GM12865 (cell line): ENCODE results near the gene MTUS2.

Experiments
- DNase-seq: peaks from one replicate; pipeline ENCODE4 v3.0.0; 2010; ENCODE audit warnings: low read depth
- H3K4me3 ChIP-seq: 2 replicates; pipeline ENCODE4 v1.5.1; 2011; ENCODE audit warnings: mild to moderate bottlenecking, low read depth, low read length, control low read depth
- TF ChIP-seq, protein P1 (sequence below): IDR thresholded peaks from 2 replicates; pipeline ENCODE4 v1.5.1; 2011; ENCODE audit warnings: low read length, control low read depth, low read depth, inconsistent platforms; ENCODE audit not compliant: insufficient read depth; ENCODE audit errors: missing control alignments

MTUS2 gene

DNA sequence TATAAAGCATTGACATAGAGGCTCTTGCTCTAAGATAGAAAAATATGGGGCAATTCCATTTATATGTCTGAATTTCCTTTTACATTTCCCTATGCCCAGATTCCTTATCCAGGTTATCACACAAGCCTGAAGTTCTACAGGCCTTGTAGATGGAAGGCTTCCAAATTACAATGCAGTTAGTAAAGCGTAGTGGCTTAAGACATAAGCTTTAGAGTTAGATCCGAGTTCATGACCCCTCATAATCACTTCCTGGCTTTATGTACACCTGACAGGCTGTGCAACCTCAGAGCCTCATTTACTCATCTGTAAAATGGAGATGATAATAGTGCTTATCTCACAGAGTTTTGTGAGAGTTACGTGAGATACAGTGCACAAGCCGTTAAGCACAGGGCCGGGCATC is 601.9 kb downstream of the MTUS2 start:
- DNase-seq: no peak
- TF ChIP-seq, protein P1, sequence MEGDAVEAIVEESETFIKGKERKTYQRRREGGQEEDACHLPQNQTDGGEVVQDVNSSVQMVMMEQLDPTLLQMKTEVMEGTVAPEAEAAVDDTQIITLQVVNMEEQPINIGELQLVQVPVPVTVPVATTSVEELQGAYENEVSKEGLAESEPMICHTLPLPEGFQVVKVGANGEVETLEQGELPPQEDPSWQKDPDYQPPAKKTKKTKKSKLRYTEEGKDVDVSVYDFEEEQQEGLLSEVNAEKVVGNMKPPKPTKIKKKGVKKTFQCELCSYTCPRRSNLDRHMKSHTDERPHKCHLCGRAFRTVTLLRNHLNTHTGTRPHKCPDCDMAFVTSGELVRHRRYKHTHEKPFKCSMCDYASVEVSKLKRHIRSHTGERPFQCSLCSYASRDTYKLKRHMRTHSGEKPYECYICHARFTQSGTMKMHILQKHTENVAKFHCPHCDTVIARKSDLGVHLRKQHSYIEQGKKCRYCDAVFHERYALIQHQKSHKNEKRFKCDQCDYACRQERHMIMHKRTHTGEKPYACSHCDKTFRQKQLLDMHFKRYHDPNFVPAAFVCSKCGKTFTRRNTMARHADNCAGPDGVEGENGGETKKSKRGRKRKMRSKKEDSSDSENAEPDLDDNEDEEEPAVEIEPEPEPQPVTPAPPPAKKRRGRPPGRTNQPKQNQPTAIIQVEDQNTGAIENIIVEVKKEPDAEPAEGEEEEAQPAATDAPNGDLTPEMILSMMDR: no peak

GRCh38 chr13:29423050-29423449 is 602.9 kb downstream of the MTUS2 start:
- TF ChIP-seq, protein P1: no peak
- no peak overlapping the region for H3K4me3 ChIP-seq
- no peak for DNase-seq

More for the DNA sequence above, 601.9 kb downstream of the MTUS2 start:
- H3K4me3 ChIP-seq: no peak overlapping the region

GRCh38 chr13:29427937-29428309 is 607.8 kb downstream of the MTUS2 start:
- TF ChIP-seq, protein P1: no peak
- DNase-seq: no peak
- no peak overlapping the region for H3K4me3 ChIP-seq

GRCh38 chr13:29428310-29429181 is 608.4 kb downstream of the MTUS2 start:
- DNase-seq: no peak
- TF ChIP-seq, protein P1: no peak
- no peak overlapping the region for H3K4me3 ChIP-seq

- H3K4me3 ChIP-seq: no peak overlapping the region
- TF ChIP-seq, protein P1: no peak
- DNase-seq: no peak
Measured at GRCh38 chr13:29429286-29429900, 609.3 kb downstream of the MTUS2 start.

- no peak overlapping the region for H3K4me3 ChIP-seq
- DNase-seq: peak; percentile 33
Measured at GRCh38 chr13:29434217-29434945, 614.2 kb downstream of the MTUS2 start.

More at GRCh38 chr13:29434217-29434945, 614.2 kb downstream of the MTUS2 start:
- TF ChIP-seq, protein P1: no peak
